KMS-11 (cell line): ENCODE measurements around the gene SIGLEC10.

Experiments
- H2AFZ ChIP-seq: fragments of 200-600 bp; sonication (generic); 2 replicates; pipeline ENCODE4 v1.6.1; 2016; ENCODE audit warnings: antibody characterized with exemption, mixed run types, low read depth
- H3K27ac ChIP-seq: fragments of 200-600 bp; sonication (generic); 2 replicates; pipeline ENCODE4 v1.6.1; 2016; ENCODE audit warnings: mild to moderate bottlenecking, mixed run types
- H3K27me3 ChIP-seq: fragments of 200-600 bp; sonication (generic); 2 replicates; pipeline ENCODE4 v1.6.1; 2017; ENCODE audit warnings: mild to moderate bottlenecking, low read depth, mixed run types, moderate library complexity; ENCODE audit not compliant: insufficient read depth
- H3K36me3 ChIP-seq: fragments of 200-600 bp; sonication (generic); 2 replicates; pipeline ENCODE4 v1.6.1; 2017; ENCODE audit warnings: mild to moderate bottlenecking, mixed run types; ENCODE audit not compliant: insufficient read depth
- H3K4me1 ChIP-seq: fragments of 200-600 bp; sonication (generic); 2 replicates; pipeline ENCODE4 v1.6.1; 2016; ENCODE audit warnings: mild to moderate bottlenecking, low read depth, mixed run types; ENCODE audit not compliant: poor library complexity, severe bottlenecking
- H3K4me2 ChIP-seq: fragments of 200-600 bp; sonication (generic); 2 replicates; pipeline ENCODE4 v1.7.0; 2016; ENCODE audit warnings: mild to moderate bottlenecking, mixed run types
- H3K4me3 ChIP-seq: fragments of 200-600 bp; sonication (generic); IDR thresholded peaks from 2 replicates; pipeline ENCODE4 v1.6.1; 2017; ENCODE audit warnings: low read depth, low read length, mixed read lengths; ENCODE audit not compliant: insufficient read depth
- H3K79me2 ChIP-seq: fragments of 200-600 bp; sonication (generic); 2 replicates; pipeline ENCODE4 v1.6.1; 2016; ENCODE audit warnings: low read depth, mixed run types; ENCODE audit not compliant: insufficient read depth
- H3K9ac ChIP-seq: fragments of 200-600 bp; sonication (generic); 2 replicates; pipeline ENCODE4 v1.6.1; 2016; ENCODE audit warnings: mild to moderate bottlenecking, mixed run types
- H4K20me1 ChIP-seq: fragments of 200-600 bp; sonication (generic); 2 replicates; pipeline ENCODE4 v1.6.1; 2016; ENCODE audit warnings: mild to moderate bottlenecking, mixed run types; ENCODE audit not compliant: insufficient read depth
- CTCF ChIP-seq: fragments of 200-600 bp; sonication (generic); conservative IDR thresholded peaks from 2 replicates; pipeline ENCODE4 v1.6.1; 2017; ENCODE audit warnings: low read depth, mild to moderate bottlenecking, antibody characterized with exemption, low read length, moderate library complexity, mixed read lengths

The SIGLEC10 gene

GRCh38 chr19:51394050-51394836 is 23.2 kb downstream of the SIGLEC10 start:
- Histone ChIP-seq H3K4me1 (no peaks in the 10 kb centered on the region), H3K79me2 (no peaks in the 10 kb centered on the region), H3K9ac (no peak overlapping the region), H2AFZ (no peak overlapping the region), H3K27ac (no peak overlapping the region), H4K20me1 (no peaks in the 10 kb centered on the region), H3K36me3 (no peaks in the 10 kb centered on the region), H3K4me3 (no peak overlapping the region), H3K4me2 (no peak overlapping the region), H3K27me3 (no peaks in the 10 kb centered on the region; the same call in 1 of the 2 replicates)
- no peak for TF ChIP-seq CTCF

- Histone ChIP-seq H3K79me2 (no peaks in the 10 kb centered on the region), H3K4me1 (no peaks in the 10 kb centered on the region), H3K4me3 (no peak overlapping the region), H4K20me1 (no peaks in the 10 kb centered on the region), H3K27ac (no peak overlapping the region), H2AFZ (no peak overlapping the region), H3K27me3 (no peaks in the 10 kb centered on the region; the same call in 1 of the 2 replicates), H3K36me3 (no peaks in the 10 kb centered on the region), H3K4me2 (no peak overlapping the region), H3K9ac (no peak overlapping the region)
- TF ChIP-seq CTCF, result no peak
Measured at GRCh38 chr19:51392701-51393100, 24.7 kb downstream of the SIGLEC10 start.

- no peaks in the 10 kb centered on the region for H3K79me2 ChIP-seq
- H3K4me1 ChIP-seq, result no peaks in the 10 kb centered on the region
- no peak overlapping the region for H3K9ac ChIP-seq
- no peak overlapping the region for H2AFZ ChIP-seq
- TF ChIP-seq CTCF, result no peak
- no peaks in the 10 kb centered on the region for H3K36me3 ChIP-seq
- H3K27ac ChIP-seq, result no peak overlapping the region
- no peak overlapping the region for H3K4me2 ChIP-seq
- no peaks in the 10 kb centered on the region for H4K20me1 ChIP-seq
- no peak overlapping the region for H3K4me3 ChIP-seq
- H3K27me3 ChIP-seq, result no peaks in the 10 kb centered on the region; the same call in 1 of the 2 replicates
Measured at GRCh38 chr19:51391073-51391611, 26.3 kb downstream of the SIGLEC10 start.

- H3K36me3 ChIP-seq, result no peaks in the 10 kb centered on the region
- H3K4me2 ChIP-seq, result no peak overlapping the region
- H3K9ac ChIP-seq, result no peak overlapping the region
- no peaks in the 10 kb centered on the region for H3K4me1 ChIP-seq
- no peak for TF ChIP-seq CTCF
- no peak overlapping the region for H3K27ac ChIP-seq
- no peaks in the 10 kb centered on the region for H4K20me1 ChIP-seq
- no peak overlapping the region for H3K4me3 ChIP-seq
- no peaks in the 10 kb centered on the region for H3K79me2 ChIP-seq
- H2AFZ ChIP-seq, result no peak overlapping the region
- peaks cover 4% of the 10 kb centered on the region; the same call in 1 of the 2 replicates for H3K27me3 ChIP-seq
Measured at GRCh38 chr19:51389143-51389542, 28.3 kb downstream of the SIGLEC10 start.
